ENCODE measurements around the gene TNFRSF19. TPM values are rescaled to one million over a fixed set of nuclear protein-coding genes. Genes with fewer than 3 reads are reported as not detected.

The TNFRSF19 gene
- total RNA-seq, 6 donors from 2014 or later = 7.8 to 23.5 (median 14.5) TPM

DNA sequence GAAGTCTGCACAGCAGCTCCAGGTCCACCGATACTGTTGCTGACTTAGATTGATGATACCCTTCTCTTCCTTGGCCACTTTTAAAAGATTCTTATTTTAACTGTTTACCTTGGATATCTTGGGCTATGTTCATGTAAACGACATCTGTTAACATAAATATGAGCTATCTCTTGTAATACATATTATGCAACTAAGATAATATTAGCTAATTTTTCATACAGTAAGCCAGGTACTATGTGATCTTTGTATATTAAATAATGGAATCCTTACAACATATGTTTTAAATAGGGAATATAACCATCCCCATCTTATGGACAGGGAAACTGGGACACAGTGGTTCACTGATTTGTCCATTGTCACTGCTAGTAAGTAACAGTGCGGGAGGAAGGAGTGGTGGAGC is 37.9 kb downstream of the TNFRSF19 start:
- Histone ChIP-seq H3K4me3 (no peak overlapping the region), H3K9me3 (no peaks in the 10 kb centered on the region), H3K27ac (peak overlapping the region in 2 of 4 donors; percentile 60 to 74), H3K27me3 (no peaks in the 10 kb centered on the region), H3K4me1 (peaks cover 31 to 41% (median 34%) of the 10 kb centered on the region in 4 donors), H3K36me3 (no peaks in the 10 kb centered on the region)
- 61 to 72% methylated on average over 3 of the region's 3 CpGs for WGBS, 2 donors
- TF ChIP-seq CTCF (IDR thresholded peaks at IDR 0.05) (no peak), POLR2AphosphoS5 (IDR thresholded peaks at IDR 0.05) (no peak), POLR2A (IDR thresholded peaks at IDR 0.05) (no peak), EP300 (IDR thresholded peaks at IDR 0.05) (no peak)
- no peak for ATAC-seq (ENCODE audit: low FRiP score in 2 of 2)
- DNase-seq = no peak

- DNase-seq (peak in 1 of 2 donors; percentile 42), ATAC-seq (ENCODE audit: low FRiP score in 2 of 2) (peak; percentile 58 to 67)
- Histone ChIP-seq H3K4me1 (peaks cover 31 to 41% (median 34%) of the 10 kb centered on the region in 4 donors), H3K27me3 (no peaks in the 10 kb centered on the region), H3K9me3 (no peaks in the 10 kb centered on the region), H3K36me3 (no peaks in the 10 kb centered on the region), H3K4me3 (peak overlapping the region in 2 of 4 donors; percentile 10 to 12), H3K27ac (peak overlapping the region; percentile 29 to 74 (median 56))
- WGBS, 2 donors = 28 to 45% methylated on average over 12 to 13 of the region's 13 CpGs
- TF ChIP-seq CTCF (IDR thresholded peaks at IDR 0.05) (no peak), POLR2A (IDR thresholded peaks at IDR 0.05) (no peak), EP300 (IDR thresholded peaks at IDR 0.05) (no peak), POLR2AphosphoS5 (IDR thresholded peaks at IDR 0.05) (no peak)
These were observed 38.6 kb downstream of the TNFRSF19 start for GRCh38 chr13:23608701-23609413.

DNA sequence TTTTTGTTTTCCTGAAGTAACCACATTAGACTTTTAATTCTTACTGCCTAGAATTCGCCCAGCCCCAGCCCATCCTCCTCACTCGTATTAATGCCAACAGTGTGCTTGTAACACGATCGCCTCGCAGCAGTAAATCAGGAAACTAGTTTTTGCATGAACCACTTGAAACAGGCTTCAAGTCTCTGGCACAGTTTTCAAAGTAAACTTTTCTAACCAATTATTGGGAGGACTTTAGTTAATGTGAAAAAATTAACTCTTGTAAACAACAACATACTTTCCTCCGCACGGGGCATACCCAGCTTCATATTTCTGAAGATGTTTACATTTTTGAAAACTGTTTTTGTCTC is 39.2 kb downstream of the TNFRSF19 start:
- Histone ChIP-seq H3K36me3 (no peaks in the 10 kb centered on the region), H3K27me3 (no peaks in the 10 kb centered on the region), H3K9me3 (no peaks in the 10 kb centered on the region), H3K27ac (peak overlapping the region; percentile 29 to 74 (median 56)), H3K4me3 (peak overlapping the region in 2 of 4 donors; percentile 10 to 12), H3K4me1 (peaks cover 31 to 41% (median 34%) of the 10 kb centered on the region in 4 donors)
- ATAC-seq (ENCODE audit: low FRiP score in 2 of 2) (peak; percentile 66 to 71), DNase-seq (peak in 1 of 2 donors; percentile 55)
- TF ChIP-seq POLR2AphosphoS5 (IDR thresholded peaks at IDR 0.05) (no peak), CTCF (IDR thresholded peaks at IDR 0.05) (no peak), EP300 (IDR thresholded peaks at IDR 0.05) (no peak), POLR2A (IDR thresholded peaks at IDR 0.05) (no peak)
- 3 to 4% methylated on average over 7 of the region's 7 CpGs for WGBS, 2 donors

DNA sequence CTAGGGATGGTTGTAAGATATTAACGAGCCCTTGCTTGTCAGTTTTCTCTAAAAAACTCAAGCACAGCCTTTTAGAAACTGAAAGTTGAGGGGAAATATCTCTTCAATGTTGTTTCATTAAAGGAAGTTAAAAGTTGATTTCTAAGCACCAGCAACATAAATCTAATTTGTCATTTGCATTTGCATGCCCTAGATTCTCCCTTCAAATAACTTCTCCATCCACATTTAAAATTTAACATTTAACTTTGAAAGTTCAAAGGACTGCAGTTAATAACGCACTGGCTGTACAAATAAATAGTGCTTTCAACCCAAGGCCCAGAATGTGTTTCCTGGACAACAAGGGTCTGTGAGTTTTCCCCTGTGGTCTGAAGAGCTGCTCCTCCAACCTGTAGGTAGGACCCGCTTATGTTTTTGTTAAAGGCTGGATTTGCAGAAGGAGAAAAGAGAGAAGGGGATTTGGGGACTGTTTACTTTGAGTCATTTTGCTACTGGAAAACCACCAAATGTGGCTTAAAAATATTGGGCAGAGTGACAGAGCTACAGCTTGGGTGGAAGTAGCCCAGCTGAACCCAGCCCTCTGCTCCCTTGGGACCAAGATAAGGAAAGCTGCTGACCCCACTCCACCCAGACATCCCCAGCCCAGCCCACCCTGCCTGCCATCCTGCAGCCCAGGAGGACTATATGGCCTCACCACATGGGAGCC is 39.8 kb downstream of the TNFRSF19 start:
- H3K9me3 ChIP-seq = no peaks in the 10 kb centered on the region
- H3K27me3 ChIP-seq = no peaks in the 10 kb centered on the region
- ATAC-seq (ENCODE audit: low FRiP score in 2 of 2) (peak in 1 of 2 donors; percentile 22), DNase-seq (no peak)
- peak overlapping the region; percentile 29 to 74 (median 56) for H3K27ac ChIP-seq
- H3K36me3 ChIP-seq = no peaks in the 10 kb centered on the region
- H3K4me3 ChIP-seq = peak overlapping the region in 2 of 4 donors; percentile 10 to 12
- WGBS, 2 donors = 16 to 20% methylated on average over 3 of the region's 3 CpGs
- TF ChIP-seq POLR2AphosphoS5 (IDR thresholded peaks at IDR 0.05) (no peak), CTCF (IDR thresholded peaks at IDR 0.05) (no peak), EP300 (IDR thresholded peaks at IDR 0.05) (no peak), POLR2A (IDR thresholded peaks at IDR 0.05) (no peak)
- H3K4me1 ChIP-seq = peaks cover 31 to 41% (median 34%) of the 10 kb centered on the region in 4 donors
